GM06990 (cell line): ENCODE measurements around the gene CACNA1B.

Experiments used
- DNase-seq: peaks from one replicate; pipeline ENCODE4 v3.0.0-alpha.2; 2011; ENCODE audit not compliant: insufficient read length; ENCODE audit errors: extremely low read depth
- H3K27me3 ChIP-seq: replicated peaks from 2 replicates; pipeline ENCODE4 v1.6.0; 2011; ENCODE audit warnings: low read length; ENCODE audit not compliant: control insufficient read depth, insufficient read depth
- H3K36me3 ChIP-seq: 2 replicates; pipeline ENCODE4 v1.5.1; 2011; ENCODE audit warnings: low read length; ENCODE audit not compliant: control insufficient read depth, insufficient read depth
- H3K4me3 ChIP-seq: replicated peaks from 2 replicates; pipeline ENCODE4 v1.5.1; 2011; ENCODE audit warnings: low read depth, mild to moderate bottlenecking, control low read depth, low read length
- CTCF ChIP-seq: IDR thresholded peaks from 2 replicates; pipeline ENCODE4 v1.5.1; 2011; ENCODE audit warnings: low read length, control low read depth, mild to moderate bottlenecking, inconsistent platforms; ENCODE audit not compliant: insufficient read depth, poor library complexity, severe bottlenecking

The CACNA1B gene

GRCh38 chr9:138042146-138042545, 164.6 kb downstream of the CACNA1B start:
- Histone ChIP-seq H3K4me3 (no peak overlapping the region), H3K27me3 (no peaks in the 10 kb centered on the region), H3K36me3 (no peaks in the 10 kb centered on the region)
- no peak for TF ChIP-seq CTCF
- no peak for DNase-seq

- TF ChIP-seq CTCF: no peak
- H3K4me3 ChIP-seq: no peak overlapping the region
- H3K36me3 ChIP-seq: no peaks in the 10 kb centered on the region
- DNase-seq: no peak
- no peaks in the 10 kb centered on the region for H3K27me3 ChIP-seq
Observed at GRCh38 chr9:138042640-138043039, 165.1 kb downstream of the CACNA1B start.

GRCh38 chr9:138043061-138043410, 165.5 kb downstream of the CACNA1B start:
- H3K27me3 ChIP-seq: no peaks in the 10 kb centered on the region
- DNase-seq: no peak
- no peaks in the 10 kb centered on the region for H3K36me3 ChIP-seq
- H3K4me3 ChIP-seq: no peak overlapping the region
- TF ChIP-seq CTCF: no peak

- no peaks in the 10 kb centered on the region for H3K36me3 ChIP-seq
Observed at GRCh38 chr9:138043411-138044345, 166.1 kb downstream of the CACNA1B start.

GRCh38 chr9:138044485-138045383, 167.2 kb downstream of the CACNA1B start:
- no peak for DNase-seq
- Histone ChIP-seq H3K4me3 (no peak overlapping the region), H3K27me3 (no peaks in the 10 kb centered on the region; the same call in 1 of the 2 replicates), H3K36me3 (no peaks in the 10 kb centered on the region)
- no peak for TF ChIP-seq CTCF

More at GRCh38 chr9:138043411-138044345, 166.1 kb downstream of the CACNA1B start:
- TF ChIP-seq CTCF: no peak
- Histone ChIP-seq H3K4me3 (no peak overlapping the region), H3K27me3 (no peaks in the 10 kb centered on the region; the same call in 1 of the 2 replicates)
- DNase-seq: no peak
